Measurements from ENCODE around the gene LYZ.

LYZ gene

GRCh38 chr12:69334158-69334557 lies 14.0 kb upstream of the LYZ start:
- H2BK5ac ChIP-seq (ENCODE audit: low read depth, low read length, poor library complexity, severe bottlenecking), result no peak overlapping the region
- H3K4me1 ChIP-seq (ENCODE audit: control insufficient read depth, insufficient read depth, low read depth, low read length), result no peaks in the 10 kb centered on the region
- H2BK12ac ChIP-seq (ENCODE audit: low read length in 2 of 2), result no peak overlapping the region
- DNase-seq, result no peak
- no peak overlapping the region for H2BK120ac ChIP-seq (ENCODE audit: low read depth, low read length)
- H3K27me3 ChIP-seq (ENCODE audit: control insufficient read depth in 1 of 2, insufficient read depth in 1 of 2, low read length in 2 of 2), result peaks cover 6 to 37% of the 10 kb centered on the region in 2 experiments
- H2BK15ac ChIP-seq (ENCODE audit: low read depth, poor library complexity, severe bottlenecking), result no peak overlapping the region
- no peak overlapping the region for H3K4me3 ChIP-seq (ENCODE audit: insufficient read depth in 1 of 2, low read depth in 1 of 2, low read length in 2 of 2)
- no peak overlapping the region for H3K23ac ChIP-seq (ENCODE audit: low read length in 2 of 2)
- no peak overlapping the region for H3K14ac ChIP-seq (ENCODE audit: low read length in 2 of 2)
- no peaks in the 10 kb centered on the region for H3K9me3 ChIP-seq (ENCODE audit: control insufficient read depth, low read length)
- no peaks in the 10 kb centered on the region for H3K36me3 ChIP-seq (ENCODE audit: control insufficient read depth in 1 of 2, insufficient read depth in 2 of 2, low read depth in 1 of 2, low read length in 2 of 2)
- no peak overlapping the region for H2AFZ ChIP-seq (ENCODE audit: low read depth, low read length)
- no peak overlapping the region for H2AK5ac ChIP-seq (ENCODE audit: low read length, severe bottlenecking)
- no peak overlapping the region for H4K8ac ChIP-seq (ENCODE audit: low read length)
- no peak overlapping the region for H3K18ac ChIP-seq (ENCODE audit: low read depth in 1 of 2, low read length in 2 of 2)
- no peaks in the 10 kb centered on the region for H3K79me1 ChIP-seq (replicated peaks; ENCODE audit: low read length, poor library complexity, severe bottlenecking)
- H3K27ac ChIP-seq (ENCODE audit: low read length, poor library complexity, severe bottlenecking), result no peak overlapping the region
- no peak overlapping the region for H3K4me2 ChIP-seq (ENCODE audit: low read length, poor library complexity, severe bottlenecking)
- H4K91ac ChIP-seq (ENCODE audit: low read length), result no peak overlapping the region
- no peak overlapping the region for H3K4ac ChIP-seq (ENCODE audit: low read depth in 1 of 2, low read length in 2 of 2)
- H3K9ac ChIP-seq (ENCODE audit: low read length), result no peak overlapping the region

- H3K23ac ChIP-seq (ENCODE audit: low read length in 2 of 2), result no peak overlapping the region
- H2BK12ac ChIP-seq (ENCODE audit: low read length in 2 of 2), result no peak overlapping the region
- H3K14ac ChIP-seq (ENCODE audit: low read length in 2 of 2), result no peak overlapping the region
- no peak overlapping the region for H2BK5ac ChIP-seq (ENCODE audit: low read depth, low read length, poor library complexity, severe bottlenecking)
- H3K4me3 ChIP-seq (ENCODE audit: insufficient read depth in 1 of 2, low read depth in 1 of 2, low read length in 2 of 2), result no peak overlapping the region
- H2AFZ ChIP-seq (ENCODE audit: low read depth, low read length), result no peak overlapping the region
- no peak overlapping the region for H3K18ac ChIP-seq (ENCODE audit: low read depth in 1 of 2, low read length in 2 of 2)
- H3K36me3 ChIP-seq (ENCODE audit: control insufficient read depth in 1 of 2, insufficient read depth in 2 of 2, low read depth in 1 of 2, low read length in 2 of 2), result no peaks in the 10 kb centered on the region
- no peak overlapping the region for H3K9ac ChIP-seq (ENCODE audit: low read length)
- H4K91ac ChIP-seq (ENCODE audit: low read length), result no peak overlapping the region
- H3K4me1 ChIP-seq (ENCODE audit: control insufficient read depth, insufficient read depth, low read depth, low read length), result no peaks in the 10 kb centered on the region
- peaks cover 0 to 11% of the 10 kb centered on the region in 2 experiments for H3K27me3 ChIP-seq (ENCODE audit: control insufficient read depth in 1 of 2, insufficient read depth in 1 of 2, low read length in 2 of 2)
- no CpG with 5 or more reads among the region's 2 CpGs for WGBS
- no peak overlapping the region for H3K4me2 ChIP-seq (ENCODE audit: low read length, poor library complexity, severe bottlenecking)
- H3K27ac ChIP-seq (ENCODE audit: low read length, poor library complexity, severe bottlenecking), result no peak overlapping the region
- no peak overlapping the region for H2BK15ac ChIP-seq (ENCODE audit: low read depth, poor library complexity, severe bottlenecking)
- no peak overlapping the region for H2BK120ac ChIP-seq (ENCODE audit: low read depth, low read length)
- H4K8ac ChIP-seq (ENCODE audit: low read length), result no peak overlapping the region
- DNase-seq, result no peak
- no peak overlapping the region for H2AK5ac ChIP-seq (ENCODE audit: low read length, severe bottlenecking)
- no peaks in the 10 kb centered on the region for H3K79me1 ChIP-seq (replicated peaks; ENCODE audit: low read length, poor library complexity, severe bottlenecking)
- no peak overlapping the region for H3K4ac ChIP-seq (ENCODE audit: low read depth in 1 of 2, low read length in 2 of 2)
- H3K9me3 ChIP-seq (ENCODE audit: control insufficient read depth, low read length), result no peaks in the 10 kb centered on the region
Measured at GRCh38 chr12:69337311-69338090, 10.7 kb upstream of the LYZ start.

GRCh38 chr12:69338120-69338859 lies 9.9 kb upstream of the LYZ start:
- Histone ChIP-seq H3K14ac (ENCODE audit: low read length in 2 of 2) (no peak overlapping the region), H4K8ac (ENCODE audit: low read length) (no peak overlapping the region), H2BK5ac (ENCODE audit: low read depth, low read length, poor library complexity, severe bottlenecking) (no peak overlapping the region), H2BK15ac (ENCODE audit: low read depth, poor library complexity, severe bottlenecking) (no peak overlapping the region), H2AK5ac (ENCODE audit: low read length, severe bottlenecking) (no peak overlapping the region), H2AFZ (ENCODE audit: low read depth, low read length) (no peak overlapping the region), H3K4me3 (ENCODE audit: insufficient read depth in 1 of 2, low read depth in 1 of 2, low read length in 2 of 2) (no peak overlapping the region), H3K79me1 (replicated peaks; ENCODE audit: low read length, poor library complexity, severe bottlenecking) (no peaks in the 10 kb centered on the region), H3K36me3 (ENCODE audit: control insufficient read depth in 1 of 2, insufficient read depth in 2 of 2, low read depth in 1 of 2, low read length in 2 of 2) (no peaks in the 10 kb centered on the region), H3K9ac (ENCODE audit: low read length) (no peak overlapping the region), H3K4me1 (ENCODE audit: control insufficient read depth, insufficient read depth, low read depth, low read length) (no peaks in the 10 kb centered on the region), H3K9me3 (ENCODE audit: control insufficient read depth, low read length) (no peaks in the 10 kb centered on the region), H4K91ac (ENCODE audit: low read length) (no peak overlapping the region), H3K4me2 (ENCODE audit: low read length, poor library complexity, severe bottlenecking) (no peak overlapping the region), H3K23ac (ENCODE audit: low read length in 2 of 2) (no peak overlapping the region), H2BK12ac (ENCODE audit: low read length in 2 of 2) (no peak overlapping the region), H3K4ac (ENCODE audit: low read depth in 1 of 2, low read length in 2 of 2) (no peak overlapping the region), H2BK120ac (ENCODE audit: low read depth, low read length) (no peak overlapping the region), H3K27ac (ENCODE audit: low read length, poor library complexity, severe bottlenecking) (no peak overlapping the region), H3K27me3 (ENCODE audit: control insufficient read depth in 1 of 2, insufficient read depth in 1 of 2, low read length in 2 of 2) (peaks cover 0 to 11% of the 10 kb centered on the region in 2 experiments), H3K18ac (ENCODE audit: low read depth in 1 of 2, low read length in 2 of 2) (no peak overlapping the region)
- DNase-seq, result no peak
- WGBS, result no CpG with 5 or more reads among the region's 3 CpGs

- Histone ChIP-seq H4K91ac (ENCODE audit: low read length) (no peak overlapping the region), H3K27ac (ENCODE audit: low read length, poor library complexity, severe bottlenecking) (no peak overlapping the region), H3K4me1 (ENCODE audit: control insufficient read depth, insufficient read depth, low read depth, low read length) (no peaks in the 10 kb centered on the region), H3K9ac (ENCODE audit: low read length) (no peak overlapping the region), H3K18ac (ENCODE audit: low read depth in 1 of 2, low read length in 2 of 2) (no peak overlapping the region), H3K27me3 (ENCODE audit: control insufficient read depth in 1 of 2, insufficient read depth in 1 of 2, low read length in 2 of 2) (peaks cover 0 to 11% of the 10 kb centered on the region in 2 experiments), H3K4ac (ENCODE audit: low read depth in 1 of 2, low read length in 2 of 2) (no peak overlapping the region), H3K36me3 (ENCODE audit: control insufficient read depth in 1 of 2, insufficient read depth in 2 of 2, low read depth in 1 of 2, low read length in 2 of 2) (no peaks in the 10 kb centered on the region), H3K14ac (ENCODE audit: low read length in 2 of 2) (no peak overlapping the region), H2BK15ac (ENCODE audit: low read depth, poor library complexity, severe bottlenecking) (no peak overlapping the region), H3K4me2 (ENCODE audit: low read length, poor library complexity, severe bottlenecking) (no peak overlapping the region), H2AFZ (ENCODE audit: low read depth, low read length) (no peak overlapping the region), H4K8ac (ENCODE audit: low read length) (no peak overlapping the region), H3K4me3 (ENCODE audit: insufficient read depth in 1 of 2, low read depth in 1 of 2, low read length in 2 of 2) (no peak overlapping the region), H3K79me1 (replicated peaks; ENCODE audit: low read length, poor library complexity, severe bottlenecking) (no peaks in the 10 kb centered on the region), H3K23ac (ENCODE audit: low read length in 2 of 2) (no peak overlapping the region), H3K9me3 (ENCODE audit: control insufficient read depth, low read length) (no peaks in the 10 kb centered on the region), H2BK120ac (ENCODE audit: low read depth, low read length) (no peak overlapping the region), H2BK5ac (ENCODE audit: low read depth, low read length, poor library complexity, severe bottlenecking) (no peak overlapping the region), H2AK5ac (ENCODE audit: low read length, severe bottlenecking) (no peak overlapping the region), H2BK12ac (ENCODE audit: low read length in 2 of 2) (no peak overlapping the region)
- no peak for DNase-seq
Measured at GRCh38 chr12:69338936-69339335, 9.2 kb upstream of the LYZ start.
